H1 (cell line): ENCODE data around the gene TRIM29.

Experiments used
- CBX5 ChIP-seq: fragments of 300-800, 300-1000 bp; sonication (generic); IDR thresholded peaks from 2 replicates; pipeline ENCODE4 v1.7.1; 2016; ENCODE audit warnings: antibody characterized with exemption, low read length, low read depth
- CBX8 ChIP-seq: fragments of 300-800, 300-1000 bp; sonication (generic); IDR thresholded peaks from 2 replicates; pipeline ENCODE4 v1.7.1; 2016; ENCODE audit warnings: low read depth, low read length, borderline replicate concordance
- EGR1 ChIP-seq: IDR thresholded peaks from 2 replicates; pipeline ENCODE4 v1.6.1; 2011; ENCODE audit warnings: low read depth, low read length, borderline replicate concordance
- EZH2 ChIP-seq: fragments of 200-600 bp; sonication (generic); IDR thresholded peaks from 2 replicates; pipeline ENCODE4 v1.7.1; 2012; ENCODE audit warnings: low read depth, mild to moderate bottlenecking, moderate library complexity, low read length, inconsistent platforms; ENCODE audit not compliant: severe bottlenecking
- FOSL1 ChIP-seq: IDR thresholded peaks from 2 replicates; pipeline ENCODE4 v1.6.1; 2011; ENCODE audit warnings: mild to moderate bottlenecking, low read depth, low read length, moderate library complexity; ENCODE audit not compliant: insufficient read depth
- HDAC2 ChIP-seq, 2 experiments: fragments of 300-600 bp in 1 of 2; sonication (generic) in 1 of 2; IDR thresholded peaks; 2 replicates each; pipeline ENCODE4 v1.6.1; 2011 to 2012; ENCODE audit warnings: low read depth in 2 of 2, low read length in 2 of 2, mild to moderate bottlenecking in 2 of 2, moderate library complexity in 2 of 2, borderline replicate concordance in 1 of 2, inconsistent platforms in 1 of 2
- JUND ChIP-seq: IDR thresholded peaks from 2 replicates; pipeline ENCODE4 v1.6.1; 2011; ENCODE audit warnings: mild to moderate bottlenecking, improper control_type of control experiment, low read length
- KDM1A ChIP-seq: fragments of 200-600, 300-600 bp; sonication (generic); IDR thresholded peaks from 2 replicates; pipeline ENCODE4 v1.7.1; 2016; ENCODE audit warnings: mild to moderate bottlenecking, low read length, borderline replicate concordance
- NANOG ChIP-seq: IDR thresholded peaks from 2 replicates; pipeline ENCODE4 v1.6.1; 2011; ENCODE audit warnings: low read length, low read depth, mild to moderate bottlenecking, inconsistent platforms; ENCODE audit not compliant: insufficient read depth, poor library complexity, severe bottlenecking
- POLR2A ChIP-seq, 2 experiments: IDR thresholded peaks; 1 replicate in 1 of 2; 2 replicates in 1 of 2; pipeline ENCODE4 v1.6.1; 2011; ENCODE audit warnings: low read depth in 2 of 2, low read length in 2 of 2, mild to moderate bottlenecking in 2 of 2; ENCODE audit errors: control extremely low read depth in 1 of 2
- POLR2AphosphoS5 ChIP-seq: IDR thresholded peaks from 2 replicates; pipeline ENCODE4 v1.6.1; 2011; ENCODE audit warnings: low read depth, low read length
- TEAD4 ChIP-seq: IDR thresholded peaks from 2 replicates; pipeline ENCODE4 v1.6.1; 2012; ENCODE audit warnings: low read depth, low read length, inconsistent platforms, mixed read lengths
- TF ChIP-seq, protein P1 (sequence below), 3 experiments: IDR thresholded peaks; 1 replicate in 2 of 3; 2 replicates in 1 of 3; pipeline versions ENCODE4 v1.5.1 to v1.6.1; 2011; ENCODE audit warnings: low read length in 3 of 3, mild to moderate bottlenecking in 3 of 3, inconsistent platforms in 2 of 3, low read depth in 1 of 3, moderate library complexity in 1 of 3; ENCODE audit not compliant: insufficient read depth in 1 of 3; ENCODE audit errors: control extremely low read depth in 1 of 3

DNA sequence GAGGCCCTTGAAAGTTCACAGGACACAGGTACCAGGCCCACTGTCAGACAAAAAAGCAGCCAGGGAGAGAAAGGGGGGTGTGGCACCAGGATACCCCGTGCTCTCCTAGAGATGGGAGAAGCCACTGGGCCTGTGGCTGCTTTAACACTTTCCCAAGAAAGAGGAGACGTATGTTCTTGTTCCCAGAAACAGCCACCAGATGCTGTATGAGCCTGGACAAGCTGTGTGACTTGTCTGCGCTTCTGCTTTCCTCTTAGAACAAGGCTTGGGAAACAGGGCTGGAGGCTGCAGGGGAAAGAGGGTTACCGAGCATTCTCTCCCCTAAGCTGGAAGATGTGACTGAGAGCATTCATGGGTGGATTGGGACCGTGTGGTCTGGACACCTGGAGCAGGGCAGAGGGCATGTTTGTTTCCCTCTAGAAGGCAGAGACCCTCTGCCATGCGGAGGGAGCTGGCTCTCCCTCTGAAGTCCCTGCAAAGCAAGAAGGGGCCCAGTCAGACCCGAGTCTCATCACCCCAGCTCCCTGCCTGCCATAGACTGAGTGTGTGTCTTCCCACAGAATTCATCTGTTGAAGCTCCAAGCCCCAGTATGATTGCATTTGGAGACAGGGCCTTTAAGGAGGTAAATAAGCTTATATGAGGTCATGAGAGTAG is 74.1 kb downstream of the TRIM29 start:
- TF ChIP-seq EZH2 (no peak), EGR1 (no peak), KDM1A (no peak), POLR2A (IDR thresholded peaks at IDR 0.05; ENCODE audit: control extremely low read depth in 1 of 2, low read depth in 2 of 2, low read length in 2 of 2) (no peak), CBX5 (no peak), FOSL1 (no peak), POLR2AphosphoS5 (no peak), NANOG (no peak), JUND (no peak), HDAC2 (IDR thresholded peaks at IDR 0.05; ENCODE audit: borderline replicate concordance in 1 of 2, low read depth in 2 of 2, low read length in 2 of 2) (no peak), TEAD4 (no peak), CBX8 (no peak)
- TF ChIP-seq, protein P1, sequence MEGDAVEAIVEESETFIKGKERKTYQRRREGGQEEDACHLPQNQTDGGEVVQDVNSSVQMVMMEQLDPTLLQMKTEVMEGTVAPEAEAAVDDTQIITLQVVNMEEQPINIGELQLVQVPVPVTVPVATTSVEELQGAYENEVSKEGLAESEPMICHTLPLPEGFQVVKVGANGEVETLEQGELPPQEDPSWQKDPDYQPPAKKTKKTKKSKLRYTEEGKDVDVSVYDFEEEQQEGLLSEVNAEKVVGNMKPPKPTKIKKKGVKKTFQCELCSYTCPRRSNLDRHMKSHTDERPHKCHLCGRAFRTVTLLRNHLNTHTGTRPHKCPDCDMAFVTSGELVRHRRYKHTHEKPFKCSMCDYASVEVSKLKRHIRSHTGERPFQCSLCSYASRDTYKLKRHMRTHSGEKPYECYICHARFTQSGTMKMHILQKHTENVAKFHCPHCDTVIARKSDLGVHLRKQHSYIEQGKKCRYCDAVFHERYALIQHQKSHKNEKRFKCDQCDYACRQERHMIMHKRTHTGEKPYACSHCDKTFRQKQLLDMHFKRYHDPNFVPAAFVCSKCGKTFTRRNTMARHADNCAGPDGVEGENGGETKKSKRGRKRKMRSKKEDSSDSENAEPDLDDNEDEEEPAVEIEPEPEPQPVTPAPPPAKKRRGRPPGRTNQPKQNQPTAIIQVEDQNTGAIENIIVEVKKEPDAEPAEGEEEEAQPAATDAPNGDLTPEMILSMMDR (IDR thresholded peaks at IDR 0.05; ENCODE audit: control extremely low read depth in 1 of 3, insufficient read depth in 1 of 3, low read depth in 1 of 3, low read length in 3 of 3): no peak
